HG03571 (cell line): ENCODE results near the gene PNPLA2.

ENCODE experiments used
- ATAC-seq: cut with Tn5 transposase; IDR thresholded peaks from one replicate; pipeline ENCODE4 v1.9.1; 2021; ENCODE audit not compliant: unreplicated experiment

Gene PNPLA2

DNA sequence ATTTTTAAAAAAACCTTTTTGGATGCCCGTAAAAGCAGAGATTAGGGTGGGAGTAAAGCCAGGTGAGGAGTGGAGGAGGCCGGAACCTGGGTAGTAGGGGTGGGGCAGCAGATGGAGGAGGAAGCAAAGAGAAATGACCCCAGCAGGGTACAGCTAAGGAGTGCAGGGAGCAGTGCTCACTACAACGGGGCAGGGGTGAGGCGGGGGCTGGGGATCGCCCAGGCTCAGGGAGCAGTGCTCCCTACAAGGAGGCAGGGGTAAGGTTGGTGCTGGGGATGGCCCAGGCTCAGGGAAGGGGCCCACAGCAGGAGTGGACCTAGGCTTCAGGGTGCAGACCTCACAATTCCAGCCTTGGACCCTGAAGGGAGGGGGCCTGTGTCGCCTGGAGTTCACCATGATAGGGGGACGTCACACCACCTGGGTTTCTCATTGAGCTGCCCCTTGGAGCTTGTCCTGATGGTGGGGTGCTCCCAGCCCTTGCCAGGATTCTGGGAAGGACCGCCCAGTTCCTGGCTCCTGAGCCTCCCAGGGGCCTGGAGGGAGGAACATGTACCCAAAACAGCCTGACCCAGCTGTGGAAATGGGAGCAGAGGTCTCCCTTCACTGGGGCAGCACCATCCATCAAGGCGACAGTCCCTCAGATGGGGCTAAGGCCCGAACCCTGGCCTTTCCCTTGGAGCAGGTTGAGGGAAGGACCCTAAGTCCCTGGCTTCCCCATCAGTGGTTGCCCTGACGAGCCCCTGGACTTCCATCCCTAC, 2.9 kb upstream of the PNPLA2 start:
- no peak for ATAC-seq

DNA sequence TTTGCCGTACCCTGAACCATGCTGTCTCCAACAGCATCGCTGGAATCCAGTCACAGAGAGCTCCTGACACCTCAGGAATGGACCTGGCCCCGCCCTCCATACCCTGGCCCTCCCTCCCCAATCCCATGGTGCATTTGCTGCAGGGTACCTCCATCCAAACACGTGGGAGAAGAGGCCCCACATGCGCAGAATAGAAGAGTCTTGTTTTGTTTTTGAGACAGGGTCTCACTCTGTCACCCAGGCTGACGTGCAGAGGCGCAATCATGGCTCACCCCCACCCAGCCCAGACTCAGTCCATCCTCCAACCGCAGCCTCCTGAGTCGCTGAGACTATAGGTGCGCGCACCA, 2.3 kb upstream of the PNPLA2 start:
- no peak for ATAC-seq

DNA sequence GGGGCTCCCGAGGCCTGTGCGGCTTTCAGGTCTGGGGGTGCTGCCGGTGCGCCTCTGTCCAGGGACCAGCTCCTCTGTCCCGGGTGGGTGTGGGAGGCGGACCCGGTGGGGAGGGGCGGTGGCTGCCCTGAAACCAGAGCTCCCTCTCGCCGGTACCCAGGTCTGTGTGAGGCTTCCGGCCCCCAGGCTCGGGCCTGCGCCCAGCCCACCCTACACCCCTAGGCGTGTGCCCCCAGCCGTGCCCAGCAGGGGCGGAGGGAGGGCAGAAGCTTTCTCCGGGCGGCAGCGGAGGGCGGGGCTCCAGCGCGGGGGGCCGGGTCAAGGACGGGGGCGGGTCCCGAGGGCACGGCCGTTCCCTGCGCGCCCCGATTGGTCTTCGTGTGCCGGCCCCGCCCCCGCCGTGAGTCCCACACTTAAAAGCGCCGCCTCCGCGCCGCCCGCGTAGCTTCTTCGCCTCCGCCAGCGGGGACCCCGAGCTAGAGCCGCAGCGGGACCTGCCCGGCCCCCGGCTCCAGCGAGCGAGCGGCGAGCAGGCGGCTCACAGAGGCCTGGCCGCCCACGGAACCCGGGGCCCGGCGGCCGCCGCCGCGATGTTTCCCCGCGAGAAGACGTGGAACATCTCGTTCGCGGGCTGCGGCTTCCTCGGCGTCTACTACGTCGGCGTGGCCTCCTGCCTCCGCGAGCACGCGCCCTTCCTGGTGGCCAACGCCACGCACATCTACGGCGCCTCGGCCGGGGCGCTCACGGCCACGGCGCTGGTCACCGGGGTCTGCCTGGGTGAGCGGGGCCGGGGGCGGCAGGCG, 616 bp downstream of the PNPLA2 start:
- peak; percentile 56 for ATAC-seq

DNA sequence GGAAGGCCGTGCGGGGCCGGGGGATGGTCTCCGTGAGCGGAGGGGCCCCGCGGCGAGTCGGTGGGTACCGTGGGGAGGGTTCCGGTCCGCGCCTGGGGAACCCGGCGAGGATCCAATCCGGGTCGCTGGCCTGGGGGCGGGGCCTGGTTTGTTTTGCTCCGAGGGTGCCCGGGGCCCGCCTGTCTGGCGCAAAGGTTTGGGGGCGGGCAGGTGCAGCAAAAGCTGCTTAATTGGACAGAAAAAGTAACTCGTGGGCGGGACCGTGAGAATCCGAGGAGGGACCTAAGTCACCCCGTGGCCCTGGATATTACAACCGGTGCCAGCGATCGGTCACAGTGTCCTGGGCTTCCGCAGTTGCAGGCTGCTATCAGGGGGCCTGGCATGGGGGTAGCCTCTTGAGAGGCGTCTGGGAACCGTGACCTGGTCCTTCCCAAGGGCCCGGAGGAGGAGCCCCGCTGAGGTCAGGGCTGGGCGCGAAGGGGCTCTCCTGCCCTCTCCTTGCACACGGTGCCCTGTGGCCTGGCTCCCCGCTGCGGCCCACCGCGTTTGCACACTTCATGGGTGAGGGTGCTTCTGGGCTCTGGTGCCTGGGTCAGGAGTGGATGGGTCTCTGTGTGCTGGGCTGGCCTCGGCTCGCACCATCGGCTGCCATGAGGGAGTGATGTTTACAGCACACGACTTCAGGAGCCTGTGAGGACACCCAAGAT, 1.4 kb downstream of the PNPLA2 start:
- peak; percentile 52 for ATAC-seq

DNA sequence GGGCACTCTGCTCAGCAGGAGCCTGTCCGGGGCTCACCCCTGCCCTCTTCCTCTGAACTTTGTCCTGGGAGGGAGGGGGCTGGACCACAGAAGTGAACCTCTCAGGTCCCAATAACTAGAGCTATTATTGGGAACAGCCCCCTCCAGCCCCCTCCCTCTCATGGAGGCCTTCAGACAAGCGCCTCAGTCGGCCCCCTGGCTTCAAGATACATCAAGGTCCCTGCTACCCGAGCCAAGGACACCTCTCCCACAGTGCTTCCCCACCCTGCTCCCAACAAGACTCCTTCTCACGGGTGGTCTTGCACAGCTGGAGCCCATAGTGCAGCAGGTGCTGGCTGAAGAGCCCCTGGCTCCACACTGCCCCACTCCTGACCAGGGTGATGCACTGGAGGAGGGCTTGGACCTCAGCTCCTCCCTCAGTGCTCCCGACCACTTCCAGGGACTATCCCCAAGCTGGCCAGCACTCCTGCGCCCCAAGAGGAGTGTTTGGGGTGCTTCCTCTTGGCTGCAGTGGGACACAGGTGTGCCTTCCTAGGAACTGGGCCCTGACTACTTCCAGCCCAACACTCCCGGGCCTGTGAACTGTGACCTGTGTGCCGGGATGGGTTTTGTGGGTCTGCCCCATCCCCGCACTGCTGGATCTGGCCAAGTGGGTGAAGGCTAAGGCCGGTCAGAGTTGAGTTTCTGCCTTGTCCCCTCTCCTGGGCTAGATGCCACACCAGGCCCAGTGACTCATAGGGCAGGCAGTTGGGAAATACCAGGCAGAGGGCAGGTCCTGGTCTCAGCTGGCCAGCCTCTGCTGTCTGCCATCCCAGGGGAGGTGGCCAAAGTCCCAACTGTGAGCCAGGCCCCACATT, 2.2 kb downstream of the PNPLA2 start:
- no peak for ATAC-seq

GRCh38 chr11:821512-822371, 3.0 kb downstream of the PNPLA2 start:
- no peak for ATAC-seq

- no peak for ATAC-seq
These were observed 5.0 kb downstream of the PNPLA2 start for GRCh38 chr11:823441-824291.

DNA sequence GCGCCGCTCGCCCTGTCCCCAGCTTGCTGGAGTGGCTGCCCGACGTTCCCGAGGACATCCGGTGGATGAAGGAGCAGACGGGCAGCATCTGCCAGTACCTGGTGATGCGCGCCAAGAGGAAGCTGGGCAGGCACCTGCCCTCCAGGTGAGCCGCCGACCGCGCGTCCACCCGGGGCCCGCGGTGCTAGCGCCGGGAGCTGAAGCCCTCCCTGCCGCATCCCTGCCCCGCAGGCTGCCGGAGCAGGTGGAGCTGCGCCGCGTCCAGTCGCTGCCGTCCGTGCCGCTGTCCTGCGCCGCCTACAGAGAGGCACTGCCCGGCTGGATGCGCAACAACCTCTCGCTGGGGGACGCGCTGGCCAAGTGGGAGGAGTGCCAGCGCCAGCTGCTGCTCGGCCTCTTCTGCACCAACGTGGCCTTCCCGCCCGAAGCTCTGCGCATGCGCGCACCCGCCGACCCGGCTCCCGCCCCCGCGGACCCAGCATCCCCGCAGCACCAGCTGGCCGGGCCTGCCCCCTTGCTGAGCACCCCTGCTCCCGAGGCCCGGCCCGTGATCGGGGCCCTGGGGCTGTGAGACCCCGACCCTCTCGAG, 5.7 kb downstream of the PNPLA2 start:
- no peak for ATAC-seq

GRCh38 chr11:824942-825341, 6.2 kb downstream of the PNPLA2 start:
- ATAC-seq, result no peak

DNA sequence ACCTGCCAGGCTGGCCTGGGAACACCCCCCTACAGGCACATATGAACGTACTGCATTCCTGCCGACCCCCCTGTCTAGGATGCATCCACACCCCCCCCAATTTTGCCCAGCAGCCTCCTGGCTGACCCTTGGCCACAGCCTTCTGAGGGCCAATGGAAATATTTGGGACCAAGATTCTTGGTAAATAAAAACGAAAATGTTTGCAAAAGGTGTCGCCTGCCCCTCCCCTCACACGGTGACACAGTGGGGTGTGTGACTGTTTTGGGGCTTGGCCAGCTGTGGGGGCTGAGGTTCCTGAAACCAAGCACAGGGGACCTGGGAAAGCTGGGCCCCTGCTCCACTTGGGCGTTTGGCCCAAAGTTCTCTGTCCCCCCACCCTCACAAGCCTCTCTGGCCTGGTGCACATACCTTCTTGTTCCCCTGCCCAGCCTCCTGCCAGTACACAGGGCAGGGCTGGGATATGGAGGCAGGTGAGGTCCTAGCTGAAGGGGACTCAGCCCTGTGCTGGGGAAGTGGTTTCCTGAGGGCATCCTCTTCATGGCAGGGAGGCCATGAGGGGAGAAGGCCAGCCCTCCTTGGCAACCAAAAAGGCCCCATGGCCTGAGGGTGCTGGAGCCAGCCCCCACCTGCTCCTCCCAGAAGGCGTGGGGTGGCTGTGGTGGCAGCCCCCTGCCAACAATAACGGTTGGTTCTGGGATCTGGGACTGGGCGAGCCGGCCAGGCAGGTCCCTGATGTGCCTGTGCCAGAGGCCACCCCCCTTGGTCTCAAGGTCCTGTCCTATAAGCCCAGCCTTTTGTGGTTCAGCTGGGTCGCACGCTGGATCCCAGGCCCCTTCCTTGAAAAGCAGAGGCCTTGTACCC, 6.9 kb downstream of the PNPLA2 start:
- ATAC-seq, result no peak

GRCh38 chr11:826227-826621, 7.5 kb downstream of the PNPLA2 start:
- ATAC-seq, result no peak

DNA sequence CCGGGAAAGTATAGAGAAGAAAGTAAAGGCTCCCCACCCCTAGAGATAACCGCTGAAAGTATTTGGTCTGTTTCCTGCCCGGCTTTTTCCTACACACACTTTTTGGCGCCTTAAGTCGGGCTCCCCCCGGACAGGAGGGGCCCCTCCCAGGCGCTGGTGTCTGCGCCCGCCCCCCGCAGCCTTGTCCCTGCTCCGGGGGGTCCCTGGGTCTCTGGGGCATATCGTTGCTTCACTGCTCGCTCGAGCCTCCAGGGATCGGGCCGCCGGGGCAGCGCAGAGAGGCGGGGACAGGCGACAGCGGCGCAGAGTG, 8.1 kb downstream of the PNPLA2 start:
- ATAC-seq, result no peak

DNA sequence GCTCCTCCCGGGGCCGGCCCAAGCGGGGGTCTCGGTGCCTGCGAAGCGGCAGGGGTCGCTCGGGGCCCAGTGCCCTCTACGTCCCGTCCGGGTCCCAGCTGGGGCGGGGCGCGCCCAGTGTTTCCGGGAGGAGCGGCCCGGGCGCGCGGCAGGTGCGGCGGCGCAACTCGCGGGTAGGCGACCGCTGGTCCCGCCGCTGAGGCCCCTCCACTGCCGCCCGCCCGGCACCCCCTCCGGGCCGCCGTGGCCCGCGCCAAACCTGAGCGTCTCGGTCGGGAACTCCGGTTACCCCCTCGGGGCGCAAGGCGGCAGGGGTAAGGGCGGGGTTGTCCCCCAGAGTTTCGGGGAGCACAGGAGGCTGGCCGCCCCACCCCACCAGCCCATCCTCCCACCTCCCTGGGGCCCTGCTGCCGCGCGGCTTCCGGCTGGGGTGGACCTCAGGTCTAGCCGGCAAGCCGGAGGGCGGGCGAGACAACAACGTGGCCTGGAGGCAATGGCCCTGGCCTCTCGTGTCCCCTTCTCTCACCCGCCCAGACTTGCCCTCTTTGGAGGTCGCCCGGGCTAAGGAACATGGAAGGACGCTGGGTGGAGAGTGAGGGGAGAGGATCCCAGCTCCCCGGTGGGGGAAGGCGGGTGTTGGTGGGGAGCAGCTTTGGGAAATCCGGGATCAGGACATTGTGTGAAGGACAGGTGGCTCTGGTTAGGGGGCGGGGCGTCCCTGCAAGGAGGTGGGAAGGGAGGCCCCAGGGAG, 8.6 kb downstream of the PNPLA2 start:
- ATAC-seq, result no peak

- ATAC-seq, result no peak
These were observed 9.1 kb downstream of the PNPLA2 start, which contains the start of gene CRACR2B for GRCh38 chr11:827897-828192. CRACR2B (plus strand) TSS chr11:827919; CDS start chr11:828608, 689 bp downstream.

DNA sequence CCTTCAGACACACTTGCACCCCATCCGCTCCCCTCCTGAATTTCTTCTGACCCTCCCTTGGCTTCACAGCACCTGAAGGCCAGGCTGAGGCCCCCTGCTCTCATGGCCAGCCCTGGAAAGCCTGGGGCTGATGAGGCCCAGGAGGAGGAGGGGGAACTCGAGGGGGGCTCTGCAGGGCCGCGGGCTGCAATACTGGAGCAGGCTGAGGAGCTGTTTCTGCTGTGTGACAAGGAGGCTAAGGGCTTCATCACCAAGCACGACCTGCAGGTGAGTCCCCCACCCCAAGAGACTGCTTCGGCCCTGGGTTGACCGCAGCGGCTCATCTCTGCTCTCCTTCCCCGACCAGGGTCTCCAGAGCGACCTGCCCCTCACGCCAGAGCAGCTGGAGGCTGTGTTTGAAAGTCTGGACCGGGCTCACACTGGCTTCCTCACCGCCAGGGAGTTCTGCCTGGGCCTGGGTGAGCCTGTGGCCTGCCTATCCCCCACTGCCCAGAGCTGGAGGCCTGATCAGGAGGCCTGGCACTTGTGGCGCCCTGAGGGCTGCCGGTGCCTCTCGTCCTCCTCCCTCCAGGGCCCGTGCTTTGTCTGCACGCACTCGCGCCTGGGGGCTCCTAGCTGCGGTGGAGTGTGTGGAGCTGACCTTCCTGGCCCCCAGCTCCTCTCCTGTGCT, 9.9 kb downstream of the PNPLA2 start:
- no peak for ATAC-seq

- ATAC-seq, result no peak
These were observed 10.6 kb downstream of the PNPLA2 start for GRCh38 chr11:829176-829846.
